Activated naive CD4-positive, alpha-beta T cell treated with anti-CD3 and anti-CD28 coated beads, Interleukin-2, amount 50 U/mL, for 24 hours (primary cell): ENCODE measurements around the gene MSL3.
A peak's percentile ranks its signal among the peaks of the same experiment; 100 is the strongest.

Experiments
- H3K27ac Mint-ChIP-seq: one replicate; pipeline ENCODE4 v1.8.0; 2021; ENCODE audit warnings: mild to moderate bottlenecking, mixed read lengths
- H3K27me3 Mint-ChIP-seq: one replicate; pipeline ENCODE4 v1.8.0; 2021; ENCODE audit warnings: mixed read lengths
- H3K36me3 Mint-ChIP-seq: one replicate; pipeline ENCODE4 v1.8.0; 2021; ENCODE audit warnings: mixed read lengths
- H3K4me1 Mint-ChIP-seq: one replicate; pipeline ENCODE4 v1.8.0; 2021; ENCODE audit warnings: mixed read lengths
- H3K4me3 Mint-ChIP-seq: one replicate; pipeline ENCODE4 v1.8.0; 2021; ENCODE audit warnings: mild to moderate bottlenecking, mixed read lengths
- H3K9me3 Mint-ChIP-seq: one replicate; pipeline ENCODE4 v1.8.0; 2021; ENCODE audit warnings: mixed read lengths

The MSL3 gene

GRCh38 chrX:11755724-11756123 lies 2.3 kb upstream of the MSL3 start:
- Mint-ChIP-seq H3K4me1 (peaks cover 8% of the 10 kb centered on the region), H3K4me3 (no peak overlapping the region), H3K36me3 (peaks cover 2% of the 10 kb centered on the region), H3K27me3 (no peaks in the 10 kb centered on the region), H3K27ac (peak overlapping the region; percentile 14), H3K9me3 (no peaks in the 10 kb centered on the region)

DNA sequence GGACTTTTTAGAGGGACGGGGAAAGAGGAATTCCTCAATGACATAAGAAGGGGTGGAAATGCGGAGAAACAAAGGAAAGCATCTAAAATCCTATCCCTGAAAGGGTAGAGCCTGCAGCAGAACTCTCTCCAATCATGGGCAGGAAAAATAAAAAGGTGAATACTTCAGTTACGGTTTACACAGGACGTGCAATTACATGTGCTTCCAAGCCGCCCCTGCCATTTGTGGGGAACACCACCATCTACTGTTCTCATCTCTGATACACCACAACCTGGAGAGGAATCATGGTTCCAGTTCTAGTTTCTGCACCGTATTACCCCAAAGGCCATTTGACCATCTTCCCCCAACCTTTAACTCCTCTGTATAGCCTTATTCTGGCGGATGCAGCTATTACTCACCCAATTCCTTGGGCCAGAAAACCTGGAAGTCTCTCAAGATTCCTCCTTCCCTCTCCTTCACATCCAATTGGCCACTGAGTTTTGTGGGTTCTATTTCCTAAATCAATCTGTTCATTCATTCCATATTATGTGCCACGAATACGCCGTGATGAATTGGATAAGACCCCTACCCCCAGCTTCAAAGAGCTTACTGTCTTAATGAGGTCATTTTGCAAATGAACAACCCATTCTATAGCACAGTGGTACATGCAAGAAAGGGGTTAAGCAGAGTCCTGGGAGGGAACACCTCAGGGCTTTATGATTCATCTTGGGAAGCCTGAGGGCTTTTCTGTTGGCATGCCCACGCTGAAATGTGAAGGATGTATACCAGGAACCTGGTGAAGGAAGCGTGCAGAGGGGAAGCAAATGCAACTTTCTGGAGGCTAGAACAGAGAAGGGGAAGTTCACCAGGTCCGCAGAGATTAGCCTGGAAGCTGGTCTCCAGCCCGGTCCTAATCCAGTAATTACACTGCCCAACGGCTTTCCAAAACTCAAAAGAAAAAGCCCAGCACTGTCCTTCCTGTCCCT lies 1.4 kb upstream of the MSL3 start:
- H3K4me3 Mint-ChIP-seq: peak overlapping the region; percentile 72
- H3K4me1 Mint-ChIP-seq: peaks cover 8% of the 10 kb centered on the region
- H3K9me3 Mint-ChIP-seq: no peaks in the 10 kb centered on the region
- H3K27ac Mint-ChIP-seq: peak overlapping the region; percentile 57
- no peaks in the 10 kb centered on the region for H3K27me3 Mint-ChIP-seq
- H3K36me3 Mint-ChIP-seq: peaks cover 9% of the 10 kb centered on the region

DNA sequence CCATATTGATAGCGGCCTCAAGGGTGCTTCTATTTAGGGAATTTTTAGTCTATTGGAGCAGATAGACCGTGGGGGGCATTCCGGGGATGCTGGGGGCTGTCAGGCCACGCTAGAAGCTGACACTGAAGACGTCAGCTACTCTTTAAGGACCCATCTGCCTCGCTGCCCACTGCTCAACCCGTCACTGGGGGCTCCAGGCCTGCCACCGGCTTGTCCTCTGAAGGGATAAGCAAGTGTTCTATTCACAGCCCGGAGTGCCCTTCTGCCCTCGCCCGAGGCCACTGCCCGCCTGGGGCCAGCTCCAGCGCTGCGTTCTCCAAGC lies 679 bp upstream of the MSL3 start:
- H3K9me3 Mint-ChIP-seq: no peaks in the 10 kb centered on the region
- H3K27me3 Mint-ChIP-seq: no peaks in the 10 kb centered on the region
- H3K27ac Mint-ChIP-seq: no peak overlapping the region
- peaks cover 12% of the 10 kb centered on the region for H3K36me3 Mint-ChIP-seq
- peaks cover 13% of the 10 kb centered on the region for H3K4me1 Mint-ChIP-seq
- H3K4me3 Mint-ChIP-seq: peak overlapping the region; percentile 72

DNA sequence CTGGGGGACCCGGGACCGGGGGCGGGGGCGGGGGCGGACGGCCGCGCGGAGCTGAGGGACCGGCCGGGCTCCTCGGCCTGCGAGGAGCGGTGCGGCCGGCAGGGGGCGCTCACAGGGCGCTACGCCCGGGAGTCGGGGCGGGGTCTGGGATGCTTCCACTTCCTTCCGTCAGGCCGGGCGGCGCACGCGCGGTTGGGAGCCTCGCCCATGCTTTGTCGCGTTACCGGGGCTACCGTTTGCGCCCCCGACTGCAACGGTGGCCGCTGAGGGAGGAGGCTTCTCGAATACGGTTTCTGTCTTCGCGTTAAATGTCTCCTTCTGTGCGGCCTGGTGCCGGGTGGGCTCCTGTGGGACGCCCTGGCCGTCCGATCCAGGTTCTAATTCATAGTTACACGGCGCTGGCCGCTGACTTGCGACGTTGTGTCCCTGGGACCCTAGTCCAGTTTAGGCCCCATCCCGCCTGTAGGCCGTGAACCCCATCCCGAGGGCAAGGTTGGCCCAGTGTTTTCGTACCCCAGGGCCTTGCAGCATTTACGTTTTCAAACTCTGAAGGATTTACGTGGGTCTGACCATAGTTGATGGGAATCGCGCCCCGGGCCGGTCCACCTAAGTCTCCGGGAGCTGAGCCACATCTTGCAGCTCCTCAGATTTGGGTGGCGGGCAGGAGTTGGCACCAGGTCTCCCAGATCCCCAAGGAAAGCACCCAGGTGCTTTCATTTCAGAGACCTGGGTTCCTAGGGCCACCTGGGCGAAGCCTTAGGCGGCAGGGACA lies 549 bp downstream of the MSL3 start:
- Mint-ChIP-seq H3K4me1 (peaks cover 19% of the 10 kb centered on the region), H3K4me3 (peak overlapping the region; percentile 98), H3K27me3 (no peaks in the 10 kb centered on the region), H3K9me3 (no peaks in the 10 kb centered on the region), H3K36me3 (peaks cover 19% of the 10 kb centered on the region), H3K27ac (peak overlapping the region; percentile 99)

GRCh38 chrX:11759172-11759460 lies 1.1 kb downstream of the MSL3 start:
- H3K27me3 Mint-ChIP-seq: no peaks in the 10 kb centered on the region
- peaks cover 24% of the 10 kb centered on the region for H3K4me1 Mint-ChIP-seq
- H3K36me3 Mint-ChIP-seq: peaks cover 23% of the 10 kb centered on the region
- peak overlapping the region; percentile 98 for H3K4me3 Mint-ChIP-seq
- peak overlapping the region; percentile 99 for H3K27ac Mint-ChIP-seq
- H3K9me3 Mint-ChIP-seq: no peaks in the 10 kb centered on the region

DNA sequence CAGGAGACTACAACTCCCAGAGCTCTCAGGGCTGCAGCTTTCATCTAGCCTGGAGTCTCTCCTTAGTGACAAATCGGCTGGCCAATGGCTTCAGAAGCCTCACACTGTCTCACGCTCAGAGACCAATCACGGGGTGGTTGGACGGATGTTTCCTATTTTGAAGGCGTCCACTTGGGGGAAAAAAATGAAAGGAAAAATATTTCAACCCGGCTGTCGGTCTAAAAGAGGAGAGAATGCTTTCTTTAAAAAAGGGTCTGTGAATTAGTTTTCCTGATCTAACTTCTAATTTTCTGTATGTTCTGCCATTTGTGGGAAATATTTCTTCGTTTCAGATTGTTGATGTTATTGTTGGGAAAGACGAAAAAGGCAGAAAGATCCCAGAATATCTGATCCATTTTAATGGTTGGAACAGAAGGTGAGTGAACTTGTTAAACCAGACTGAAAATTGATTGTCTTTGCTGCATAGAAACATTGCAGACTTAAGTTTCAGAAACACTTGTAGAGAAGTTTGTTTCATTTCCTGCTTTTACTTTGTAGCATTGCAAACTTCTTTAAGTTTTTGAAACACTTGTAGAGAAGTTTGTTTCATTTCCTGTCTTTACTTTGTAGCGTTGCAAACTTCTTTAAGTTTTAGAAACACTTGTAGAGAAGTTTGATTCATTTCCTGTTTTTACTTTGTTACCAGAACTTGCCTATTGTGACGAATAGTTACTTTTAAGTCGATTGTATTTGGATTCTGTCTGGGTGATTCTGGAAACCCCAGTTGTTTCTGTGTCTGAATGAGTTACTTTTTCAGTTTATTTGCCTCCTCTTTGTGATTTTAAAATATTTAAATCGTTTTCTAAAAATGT lies 1.6 kb downstream of the MSL3 start:
- peak overlapping the region; percentile 99 for H3K27ac Mint-ChIP-seq
- peak overlapping the region; percentile 98 for H3K4me3 Mint-ChIP-seq
- H3K9me3 Mint-ChIP-seq: no peaks in the 10 kb centered on the region
- H3K4me1 Mint-ChIP-seq: peaks cover 28% of the 10 kb centered on the region
- H3K27me3 Mint-ChIP-seq: no peaks in the 10 kb centered on the region
- peaks cover 28% of the 10 kb centered on the region for H3K36me3 Mint-ChIP-seq

DNA sequence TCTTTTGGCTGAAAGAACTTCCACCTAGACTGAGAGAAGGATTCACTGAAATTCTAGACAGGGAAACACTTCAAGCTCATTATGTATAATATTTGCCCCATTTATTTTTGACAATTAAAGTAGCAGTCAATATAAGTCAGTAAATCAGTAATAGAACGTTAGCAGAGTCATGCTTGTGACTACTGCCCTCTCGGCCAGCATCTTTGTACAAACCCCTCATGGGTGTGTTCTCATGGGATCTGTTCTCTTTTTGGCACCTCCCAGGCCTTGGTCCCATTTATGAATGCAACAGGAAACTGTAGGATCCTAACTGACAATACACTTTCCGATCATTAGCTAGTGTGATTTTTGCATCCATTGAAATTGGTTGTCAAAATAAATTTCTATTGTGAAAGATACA lies 2.9 kb downstream of the MSL3 start:
- Mint-ChIP-seq H3K4me1 (peaks cover 40% of the 10 kb centered on the region), H3K36me3 (peaks cover 34% of the 10 kb centered on the region), H3K27ac (peak overlapping the region; percentile 96), H3K27me3 (no peaks in the 10 kb centered on the region), H3K4me3 (peak overlapping the region; percentile 97), H3K9me3 (no peaks in the 10 kb centered on the region)

GRCh38 chrX:11764602-11765067 lies 6.6 kb downstream of the MSL3 start:
- Mint-ChIP-seq H3K4me1 (peaks cover 55% of the 10 kb centered on the region), H3K27ac (peak overlapping the region; percentile 91), H3K9me3 (no peaks in the 10 kb centered on the region), H3K27me3 (no peaks in the 10 kb centered on the region), H3K4me3 (peak overlapping the region; percentile 95), H3K36me3 (peaks cover 41% of the 10 kb centered on the region)

DNA sequence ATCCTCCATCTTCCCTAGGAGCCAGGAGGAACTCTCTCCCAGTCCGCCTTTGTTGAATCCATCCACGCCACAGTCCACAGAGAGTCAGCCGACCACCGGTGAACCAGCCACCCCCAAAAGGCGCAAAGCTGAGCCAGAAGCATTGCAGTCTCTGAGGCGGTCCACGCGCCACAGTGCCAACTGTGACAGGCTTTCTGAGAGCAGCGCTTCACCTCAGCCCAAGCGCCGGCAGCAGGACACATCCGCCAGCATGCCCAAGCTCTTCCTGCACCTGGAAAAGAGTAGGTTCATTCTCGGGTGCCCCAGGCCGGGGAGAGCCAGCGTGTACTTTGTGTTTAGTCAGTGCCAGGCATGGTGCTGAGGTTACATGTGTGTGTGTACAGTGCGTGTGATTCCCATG lies 7.4 kb downstream of the MSL3 start:
- Mint-ChIP-seq H3K27me3 (no peaks in the 10 kb centered on the region), H3K4me3 (peak overlapping the region; percentile 95), H3K4me1 (peaks cover 60% of the 10 kb centered on the region), H3K27ac (peak overlapping the region; percentile 91), H3K9me3 (no peaks in the 10 kb centered on the region), H3K36me3 (peaks cover 39% of the 10 kb centered on the region)

- Mint-ChIP-seq H3K27me3 (no peaks in the 10 kb centered on the region), H3K4me3 (peak overlapping the region; percentile 95), H3K9me3 (no peaks in the 10 kb centered on the region), H3K4me1 (peaks cover 68% of the 10 kb centered on the region), H3K36me3 (peaks cover 32% of the 10 kb centered on the region), H3K27ac (peak overlapping the region; percentile 91)
Observed at GRCh38 chrX:11766487-11766886, 8.4 kb downstream of the MSL3 start.

DNA sequence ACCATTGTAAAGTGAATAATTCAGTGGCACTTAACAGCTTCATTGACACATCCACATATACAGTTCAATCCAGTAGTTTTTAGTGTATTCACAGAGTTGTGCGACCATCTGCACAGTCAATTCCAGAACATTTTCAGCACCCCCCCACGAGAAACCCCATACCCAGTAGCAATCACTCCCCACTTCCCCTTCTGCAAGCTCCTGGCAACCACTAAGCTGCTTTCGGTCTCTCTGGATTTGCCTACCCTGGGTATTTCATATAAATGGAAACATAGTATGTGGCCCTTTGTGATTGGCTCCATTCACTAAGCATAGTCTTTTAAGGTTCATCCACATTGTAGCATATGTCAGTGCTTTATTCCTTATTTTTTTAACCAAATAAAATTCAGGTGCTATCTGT lies 10.0 kb downstream of the MSL3 start:
- Mint-ChIP-seq H3K27ac (peak overlapping the region; percentile 81), H3K27me3 (no peaks in the 10 kb centered on the region), H3K36me3 (peaks cover 25% of the 10 kb centered on the region), H3K9me3 (no peaks in the 10 kb centered on the region), H3K4me1 (peaks cover 62% of the 10 kb centered on the region), H3K4me3 (peak overlapping the region; percentile 57)

DNA sequence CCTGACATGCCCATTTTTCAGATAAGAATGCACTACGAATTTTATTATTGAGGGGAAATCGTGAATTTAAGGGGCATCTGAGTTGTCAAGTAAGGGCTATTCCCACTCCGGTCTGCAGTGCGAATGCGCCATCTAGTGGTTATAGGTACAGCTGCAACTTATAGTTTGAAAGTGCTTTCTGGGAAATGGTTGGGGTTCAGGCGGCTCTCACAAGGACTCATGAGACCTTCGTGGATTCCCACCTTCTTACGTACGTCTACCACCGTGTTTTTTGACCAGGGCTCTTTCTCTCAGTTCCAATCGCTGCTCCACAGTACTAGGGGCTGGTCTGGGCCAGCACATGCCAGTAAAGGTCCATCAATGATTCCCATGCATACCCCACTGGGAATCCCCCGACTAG lies 12.3 kb downstream of the MSL3 start:
- Mint-ChIP-seq H3K4me1 (peaks cover 46% of the 10 kb centered on the region), H3K36me3 (peaks cover 10% of the 10 kb centered on the region)

DNA sequence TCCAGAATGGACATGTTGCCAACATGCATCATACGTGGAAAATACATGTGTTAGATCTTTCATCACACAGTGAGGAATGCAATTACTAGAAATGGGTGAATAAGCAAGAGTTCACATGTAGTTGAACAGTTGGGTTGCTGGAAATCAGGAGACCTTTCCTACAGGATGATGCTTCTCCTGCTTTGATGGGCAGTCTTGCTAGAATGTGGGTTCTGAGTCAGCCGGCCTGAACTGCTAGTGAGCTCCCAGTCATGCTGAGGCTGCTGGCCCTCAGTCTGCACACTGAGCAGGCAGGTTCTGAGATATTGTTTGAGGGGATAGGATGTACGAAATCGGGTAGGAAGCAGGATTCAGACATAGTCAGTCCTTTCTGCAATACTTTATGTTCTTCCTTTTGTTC lies 20.2 kb downstream of the MSL3 start:
- no peak overlapping the region for H3K27ac Mint-ChIP-seq
- peaks cover 10% of the 10 kb centered on the region for H3K4me1 Mint-ChIP-seq
- no peak overlapping the region for H3K4me3 Mint-ChIP-seq
- no peaks in the 10 kb centered on the region for H3K27me3 Mint-ChIP-seq
- peaks cover 6% of the 10 kb centered on the region for H3K36me3 Mint-ChIP-seq
- no peaks in the 10 kb centered on the region for H3K9me3 Mint-ChIP-seq

More for the DNA sequence above, 12.3 kb downstream of the MSL3 start:
- Mint-ChIP-seq H3K9me3 (no peaks in the 10 kb centered on the region), H3K4me3 (no peak overlapping the region), H3K27ac (peak overlapping the region; percentile 80), H3K27me3 (no peaks in the 10 kb centered on the region)

DNA sequence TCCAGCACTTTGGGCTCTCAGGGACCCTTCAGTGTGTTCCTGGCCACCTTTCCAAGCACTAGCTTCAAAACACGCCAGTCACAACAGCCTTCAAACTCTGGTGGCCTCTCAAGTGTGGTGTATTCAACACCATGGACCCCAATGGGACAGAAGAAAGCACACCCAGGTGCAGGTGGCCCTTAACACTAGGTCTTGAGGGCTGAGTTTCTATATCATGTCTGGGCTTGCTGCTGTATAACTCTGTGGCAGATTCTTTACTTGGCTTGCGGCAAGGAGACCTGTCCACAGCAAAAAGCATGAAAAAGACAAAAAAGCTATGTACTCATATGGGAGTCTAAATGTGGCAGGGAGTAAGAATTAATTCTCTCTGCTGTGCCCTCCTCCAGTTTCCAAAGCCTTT lies 23.1 kb downstream of the MSL3 start:
- Mint-ChIP-seq H3K36me3 (peaks cover 3% of the 10 kb centered on the region), H3K4me3 (no peak overlapping the region), H3K27me3 (no peaks in the 10 kb centered on the region), H3K9me3 (no peaks in the 10 kb centered on the region), H3K4me1 (no peaks in the 10 kb centered on the region), H3K27ac (no peak overlapping the region)

GRCh38 chrX:11781734-11782370 lies 23.8 kb downstream of the MSL3 start:
- Mint-ChIP-seq H3K4me1 (peaks cover 7% of the 10 kb centered on the region), H3K27me3 (no peaks in the 10 kb centered on the region), H3K36me3 (peaks cover 2% of the 10 kb centered on the region), H3K27ac (no peak overlapping the region), H3K4me3 (no peak overlapping the region), H3K9me3 (no peaks in the 10 kb centered on the region)
